Panc1 (cell line): ENCODE results near the gene LAIR1. TPM values are rescaled to one million over a fixed set of nuclear protein-coding genes. Genes with fewer than 3 reads are reported as not detected.

ENCODE experiments used
- ATAC-seq: fragments of 200-7000 bp; cut with Tn5 transposase; 2 replicates; pipeline ENCODE4 v1.9.1; 2020; ENCODE audit warnings: mild to moderate bottlenecking, moderate library complexity
- BruUV-seq: library from RNA; stranded (reverse); fragments of 400-500 nt; replicated peaks from 2 replicates; lab custom pipeline; 2021; lab: Mats Ljungman, UMichigan
- CTCF ChIA-PET: fragments of 300-600 bp; sonication (Branson Sonifier 250); formaldehyde crosslinking; loops from one replicate; lab custom pipeline; 2022; ENCODE audit warnings: antibody characterized with exemption; lab: Charles Lee
- POLR2A ChIA-PET: fragments of 300-600 bp; sonication (Branson Sonifier 250); formaldehyde crosslinking; loops from one replicate; lab custom pipeline; 2022; ENCODE audit warnings: antibody characterized with exemption; lab: Charles Lee
- DNase-seq: peaks from one replicate; pipeline ENCODE4 v3.0.0-alpha.2; 2010; ENCODE audit warnings: low read depth, low spot score
- H3K27ac ChIP-seq: 2 replicates; pipeline ENCODE4 v1.5.1; 2011; ENCODE audit warnings: mild to moderate bottlenecking, low read length, inconsistent platforms
- H3K27me3 ChIP-seq: fragments of 200-500 bp; sonication (Bioruptor generic); 2 replicates; pipeline ENCODE4 v1.6.0; 2014; ENCODE audit warnings: low read length, inconsistent platforms; ENCODE audit not compliant: control insufficient read depth, insufficient read depth
- H3K36me3 ChIP-seq: fragments of 200-500 bp; sonication (Bioruptor generic); 2 replicates; pipeline ENCODE4 v1.5.1; 2014; ENCODE audit warnings: inconsistent platforms, mild to moderate bottlenecking, low read length, moderate library complexity; ENCODE audit not compliant: control insufficient read depth, insufficient read depth
- H3K4me1 ChIP-seq: 2 replicates; pipeline ENCODE4 v1.5.1; 2011; ENCODE audit warnings: inconsistent platforms, mild to moderate bottlenecking, low read length, moderate library complexity; ENCODE audit not compliant: control insufficient read depth, insufficient read depth
- H3K4me3 ChIP-seq, 2 experiments: 2 replicates each; pipeline ENCODE4 v1.5.1; 2011 to 2012; ENCODE audit warnings: low read depth in 2 of 2, low read length in 2 of 2, mild to moderate bottlenecking in 2 of 2, inconsistent platforms in 1 of 2, moderate library complexity in 1 of 2
- H3K9me3 ChIP-seq: fragments of 200-500 bp; sonication (Bioruptor generic); 2 replicates; pipeline ENCODE4 v1.5.1; 2014; ENCODE audit warnings: low read depth, mild to moderate bottlenecking, inconsistent platforms, low read length, moderate library complexity; ENCODE audit not compliant: control insufficient read depth, insufficient read depth
- POLR2AphosphoS5 ChIP-seq: IDR thresholded peaks from 2 replicates; pipeline ENCODE4 v1.6.1; 2012; ENCODE audit warnings: mild to moderate bottlenecking, low read depth, low read length, moderate library complexity
- REST ChIP-seq, 2 experiments: IDR thresholded peaks; 2 replicates each; pipeline ENCODE4 v1.6.1; 2011 to 2012; ENCODE audit warnings: low read depth in 2 of 2, control low read depth in 1 of 2, low read length in 1 of 2, mild to moderate bottlenecking in 1 of 2, moderate library complexity in 1 of 2; ENCODE audit not compliant: insufficient read depth in 1 of 2
- SIN3A ChIP-seq: IDR thresholded peaks from 2 replicates; pipeline ENCODE4 v1.6.1; 2012; ENCODE audit warnings: low read depth, mild to moderate bottlenecking, low read length, moderate library complexity, borderline replicate concordance; ENCODE audit not compliant: insufficient read depth
- TCF7L2 ChIP-seq: IDR thresholded peaks from 2 replicates; pipeline ENCODE4 v1.6.1; 2011; ENCODE audit warnings: mild to moderate bottlenecking, low read depth, low read length, inconsistent platforms
- in situ Hi-C: cut with HindIII; loops from 2 replicates; pipeline ENCODE4 v1.10.0; 2016; ENCODE audit warnings: low sequenced_read_pairs, low pct_unique_long_range_greater_than_20kb
- intact Hi-C: fragments of 100-400 bp; cut with micrococcal nuclease; formaldehyde crosslinking; loops from one replicate; pipeline ENCODE4 v1.10.0; 2022; ENCODE audit not compliant: unreplicated experiment
- total RNA-seq: library from RNA; stranded (reverse); gene quantifications from one replicate; pipeline ENCODE4 v1.2.1, GENCODE V29; 2021; ENCODE audit not compliant: unreplicated experiment
- TF ChIP-seq, protein P1 (sequence below): fragments of 450-650 bp; IDR thresholded peaks from 2 replicates; pipeline ENCODE4 v1.5.1; 2017; ENCODE audit warnings: mild to moderate bottlenecking

LAIR1 gene
- total RNA-seq, 1 experiment from 2014 or later, result 0.05 TPM

DNA sequence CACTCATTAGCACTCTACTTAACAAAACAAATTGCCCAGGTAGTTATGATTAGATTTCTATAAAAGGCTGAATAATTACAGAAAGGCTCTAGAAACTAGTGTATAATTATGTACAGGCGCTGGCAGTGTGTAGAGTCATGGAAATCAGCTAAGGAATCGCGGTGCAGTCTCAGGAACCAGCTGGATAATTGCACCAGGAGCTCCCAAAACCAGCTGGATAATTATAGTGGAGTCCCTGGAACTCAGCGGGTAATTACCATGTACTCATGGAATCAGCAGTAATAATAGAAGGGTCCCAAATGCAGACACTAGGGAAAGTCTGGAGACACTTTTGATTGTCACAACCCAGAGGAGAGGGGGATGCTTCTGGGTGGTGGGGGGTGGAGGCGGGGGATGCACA is 27.4 kb upstream of the LAIR1 start:
- Histone ChIP-seq H3K4me1 (peaks cover 6% of the 10 kb centered on the region; the same call in 1 of the 2 replicates), H3K27ac (no peak overlapping the region), H3K36me3 (no peaks in the 10 kb centered on the region), H3K4me3 (no peak overlapping the region), H3K27me3 (peaks cover 11% of the 10 kb centered on the region), H3K9me3 (no peaks in the 10 kb centered on the region)
- no peak for DNase-seq
- POLR2A ChIA-PET, result interaction anchor here (0.5 to 0.6 kb wide), 2 partner anchors 143 to 201 kb away, joined by 4 to 8 read pairs; partner anchors contain the start of gene TSEN34
- ATAC-seq, result peak; percentile 27; the same call in 1 of the 2 replicates
- CTCF ChIA-PET, result interaction anchor here (0.6 to 1.7 kb wide), 4 partner anchors 13 to 41 kb away, joined by 3 to 5 read pairs (median 4); no protein-coding TSS in a partner anchor
- in situ Hi-C loops (no loop called here), intact Hi-C loops (no loop called here)
- BruUV-seq, result no TSS peak
- TF ChIP-seq POLR2AphosphoS5 (no peak), SIN3A (no peak), REST (IDR thresholded peaks at IDR 0.05; ENCODE audit: insufficient read depth in 1 of 2, low read depth in 2 of 2, low read length in 1 of 2) (no peak), TCF7L2 (no peak)
- TF ChIP-seq, protein P1, sequence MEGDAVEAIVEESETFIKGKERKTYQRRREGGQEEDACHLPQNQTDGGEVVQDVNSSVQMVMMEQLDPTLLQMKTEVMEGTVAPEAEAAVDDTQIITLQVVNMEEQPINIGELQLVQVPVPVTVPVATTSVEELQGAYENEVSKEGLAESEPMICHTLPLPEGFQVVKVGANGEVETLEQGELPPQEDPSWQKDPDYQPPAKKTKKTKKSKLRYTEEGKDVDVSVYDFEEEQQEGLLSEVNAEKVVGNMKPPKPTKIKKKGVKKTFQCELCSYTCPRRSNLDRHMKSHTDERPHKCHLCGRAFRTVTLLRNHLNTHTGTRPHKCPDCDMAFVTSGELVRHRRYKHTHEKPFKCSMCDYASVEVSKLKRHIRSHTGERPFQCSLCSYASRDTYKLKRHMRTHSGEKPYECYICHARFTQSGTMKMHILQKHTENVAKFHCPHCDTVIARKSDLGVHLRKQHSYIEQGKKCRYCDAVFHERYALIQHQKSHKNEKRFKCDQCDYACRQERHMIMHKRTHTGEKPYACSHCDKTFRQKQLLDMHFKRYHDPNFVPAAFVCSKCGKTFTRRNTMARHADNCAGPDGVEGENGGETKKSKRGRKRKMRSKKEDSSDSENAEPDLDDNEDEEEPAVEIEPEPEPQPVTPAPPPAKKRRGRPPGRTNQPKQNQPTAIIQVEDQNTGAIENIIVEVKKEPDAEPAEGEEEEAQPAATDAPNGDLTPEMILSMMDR, result no peak

GRCh38 chr19:54391589-54392061 is 26.9 kb upstream of the LAIR1 start:
- H3K27me3 ChIP-seq, result peaks cover 11% of the 10 kb centered on the region
- TF ChIP-seq SIN3A (no peak), POLR2AphosphoS5 (no peak), TCF7L2 (no peak), REST (IDR thresholded peaks at IDR 0.05; ENCODE audit: insufficient read depth in 1 of 2, low read depth in 2 of 2, low read length in 1 of 2) (no peak)
- TF ChIP-seq, protein P1, result no peak
- CTCF ChIA-PET, result interaction anchor here (0.6 to 1.7 kb wide), 5 partner anchors 12 to 186 kb away, joined by 3 to 7 read pairs (median 5); no protein-coding TSS in a partner anchor
- no peaks in the 10 kb centered on the region for H3K36me3 ChIP-seq
- H3K27ac ChIP-seq, result no peak overlapping the region
- POLR2A ChIA-PET, result interaction anchor here (0.6 kb wide), 1 partner anchor 143 kb away, joined by 8 read pairs; no protein-coding TSS in a partner anchor
- in situ Hi-C loops (no loop called here), intact Hi-C loops (loop anchor here (2.0 kb wide), 1 partner anchor 47 kb away; no protein-coding TSS in a partner anchor)
- DNase-seq, result no peak
- H3K4me1 ChIP-seq, result peaks cover 6% of the 10 kb centered on the region; the same call in 1 of the 2 replicates
- no peak overlapping the region for H3K4me3 ChIP-seq
- peak; percentile 84 for ATAC-seq
- no TSS peak for BruUV-seq
- H3K9me3 ChIP-seq, result no peaks in the 10 kb centered on the region
